Stimulated activated CD8-positive, alpha-beta memory T cell treated with anti-CD3 and anti-CD28 coated beads, Interleukin-15, amount 100 ng/mL, for 4 hours (primary cell): Measurements from ENCODE around the gene HLA-DPA1.
"Not testable (repeated sequence)": the region's sequence is repeated elsewhere in the genome, so short reads cannot be mapped to it uniquely, and the experiment has no call there.

Experiments used
- DNase-seq, 2 donors: peaks; one replicate each; pipeline ENCODE4 v3.0.0-alpha.2; 2020; ENCODE audit warnings: low read depth in 2 of 2

HLA-DPA1 gene

GRCh38 chr6:33064723-33065122 lies 8.7 kb downstream of the HLA-DPA1 start:
- no peak for DNase-seq

GRCh38 chr6:33063435-33063834 lies 10.0 kb downstream of the HLA-DPA1 start:
- DNase-seq: not testable (repeated sequence)

- DNase-seq: no peak
These were observed 11.5 kb downstream of the HLA-DPA1 start for GRCh38 chr6:33061987-33062386.

- no peak for DNase-seq
These were observed 16.0 kb downstream of the HLA-DPA1 start for GRCh38 chr6:33057222-33058150.

- no peak for DNase-seq
These were observed 20.2 kb downstream of the HLA-DPA1 start for GRCh38 chr6:33053230-33053629.

GRCh38 chr6:33052627-33053026 lies 20.8 kb downstream of the HLA-DPA1 start:
- DNase-seq: no peak

GRCh38 chr6:33050014-33050810 lies 23.2 kb downstream of the HLA-DPA1 start:
- DNase-seq: no peak

- DNase-seq: no peak
These were observed 24.0 kb downstream of the HLA-DPA1 start for GRCh38 chr6:33049323-33050013.

- no peak for DNase-seq
These were observed 33.3 kb downstream of the HLA-DPA1 start for GRCh38 chr6:33040157-33040556.

GRCh38 chr6:33036535-33036934 lies 36.9 kb downstream of the HLA-DPA1 start:
- DNase-seq: no peak

- DNase-seq: no peak
These were observed 38.9 kb downstream of the HLA-DPA1 start for GRCh38 chr6:33034554-33034953.

- DNase-seq: no peak
These were observed 43.2 kb downstream of the HLA-DPA1 start for GRCh38 chr6:33030245-33030644.

- no peak for DNase-seq
These were observed 43.9 kb downstream of the HLA-DPA1 start for GRCh38 chr6:33029328-33030184.

GRCh38 chr6:33028220-33028849 lies 45.1 kb downstream of the HLA-DPA1 start:
- DNase-seq: no peak

GRCh38 chr6:33024521-33024920 lies 48.9 kb downstream of the HLA-DPA1 start:
- no peak for DNase-seq

- no peak for DNase-seq
These were observed 49.9 kb downstream of the HLA-DPA1 start for GRCh38 chr6:33023536-33023935.

GRCh38 chr6:33021917-33022316 lies 51.5 kb downstream of the HLA-DPA1 start:
- no peak for DNase-seq

- no peak for DNase-seq
These were observed 54.1 kb downstream of the HLA-DPA1 start for GRCh38 chr6:33019372-33019771.

- DNase-seq: peak in 1 of 2 donors; percentile 16
These were observed 54.5 kb downstream of the HLA-DPA1 start for GRCh38 chr6:33018904-33019303.

GRCh38 chr6:33018418-33018817 lies 55.0 kb downstream of the HLA-DPA1 start:
- no peak for DNase-seq
